OCI-LY1 (cell line): ENCODE results near the gene SRP14.

Experiments
- H2AFZ ChIP-seq: fragments of 200-600 bp; sonication (generic), shearing (Covaris generic); 2 replicates; pipeline ENCODE4 v1.6.0; 2014; ENCODE audit warnings: antibody characterized with exemption, mild to moderate bottlenecking, low read length
- H3F3A ChIP-seq: fragments of 200-600 bp; sonication (generic), shearing (Covaris generic); 2 replicates; pipeline ENCODE4 v1.6.0; 2014; ENCODE audit warnings: mild to moderate bottlenecking, antibody characterized with exemption, low read length, moderate library complexity; ENCODE audit not compliant: insufficient read depth
- H3K27ac ChIP-seq: fragments of 200-600 bp; sonication (generic); 2 replicates; pipeline ENCODE4 v1.5.1; 2014; ENCODE audit warnings: low read length, mixed run types, mild to moderate bottlenecking, low read depth; ENCODE audit not compliant: poor library complexity, severe bottlenecking
- H3K27me3 ChIP-seq: fragments of 200-600 bp; sonication (generic); 2 replicates; pipeline ENCODE4 v1.6.0; 2014; ENCODE audit warnings: antibody characterized with exemption, mild to moderate bottlenecking, low read length, moderate library complexity; ENCODE audit not compliant: insufficient read depth
- H3K36me3 ChIP-seq: fragments of 200-600 bp; sonication (generic); 2 replicates; pipeline ENCODE4 v1.6.1; 2014; ENCODE audit warnings: mild to moderate bottlenecking, antibody characterized with exemption, low read length, moderate library complexity, mixed read lengths; ENCODE audit not compliant: insufficient read depth
- H3K4me1 ChIP-seq: fragments of 200-600 bp; sonication (generic); 2 replicates; pipeline ENCODE4 v1.5.1; 2014; ENCODE audit warnings: mild to moderate bottlenecking, low read length, moderate library complexity; ENCODE audit not compliant: insufficient read depth, severe bottlenecking
- H3K4me2 ChIP-seq: fragments of 200-600 bp; sonication (generic), shearing (Covaris generic); 2 replicates; pipeline ENCODE4 v1.6.1; 2014; ENCODE audit warnings: low read length
- H3K4me3 ChIP-seq: fragments of 200-600 bp; sonication (generic); 2 replicates; pipeline ENCODE4 v1.5.1; 2014; ENCODE audit warnings: low read length, low read depth, mild to moderate bottlenecking, mixed read lengths; ENCODE audit not compliant: poor library complexity, severe bottlenecking
- H3K79me2 ChIP-seq: fragments of 200-600 bp; shearing (Covaris generic); 2 replicates; pipeline ENCODE4 v1.6.1; 2016; ENCODE audit warnings: mixed run types, low read length, mixed read lengths; ENCODE audit not compliant: insufficient read depth
- H3K9ac ChIP-seq: fragments of 200-600 bp; sonication (generic), shearing (Covaris generic); 2 replicates; pipeline ENCODE4 v1.6.1; 2014; ENCODE audit warnings: mild to moderate bottlenecking, low read length, mixed read lengths
- H3K9me2 ChIP-seq: fragments of 200-600 bp; sonication (generic), shearing (Covaris generic); 2 replicates; pipeline ENCODE4 v1.6.1; 2014; ENCODE audit warnings: low read depth, mild to moderate bottlenecking, low read length, mixed read lengths
- H3K9me3 ChIP-seq: fragments of 200-600 bp; shearing (Covaris generic); 2 replicates; pipeline ENCODE4 v1.6.1; 2014; ENCODE audit warnings: low read length, mixed read lengths
- H4K20me1 ChIP-seq: fragments of 200-600 bp; sonication (generic), shearing (Covaris generic); 2 replicates; pipeline ENCODE4 v1.6.0; 2016; ENCODE audit warnings: mild to moderate bottlenecking, low read length; ENCODE audit not compliant: insufficient read depth
- EZH2 ChIP-seq: fragments of 200-600 bp; sonication (generic), shearing (Covaris generic); IDR thresholded peaks from 2 replicates; pipeline ENCODE4 v1.8.0; 2017; ENCODE audit warnings: borderline replicate concordance, mixed run types, mild to moderate bottlenecking, antibody characterized with exemption, low read length, moderate library complexity, mixed read lengths
- TF ChIP-seq, protein P1 (sequence below): fragments of 200-600 bp; sonication (generic), shearing (Covaris generic); IDR thresholded peaks from 2 replicates; pipeline ENCODE4 v1.5.1; 2017; ENCODE audit warnings: mild to moderate bottlenecking, antibody characterized with exemption, low read length, moderate library complexity, mixed read lengths

The SRP14 gene

DNA sequence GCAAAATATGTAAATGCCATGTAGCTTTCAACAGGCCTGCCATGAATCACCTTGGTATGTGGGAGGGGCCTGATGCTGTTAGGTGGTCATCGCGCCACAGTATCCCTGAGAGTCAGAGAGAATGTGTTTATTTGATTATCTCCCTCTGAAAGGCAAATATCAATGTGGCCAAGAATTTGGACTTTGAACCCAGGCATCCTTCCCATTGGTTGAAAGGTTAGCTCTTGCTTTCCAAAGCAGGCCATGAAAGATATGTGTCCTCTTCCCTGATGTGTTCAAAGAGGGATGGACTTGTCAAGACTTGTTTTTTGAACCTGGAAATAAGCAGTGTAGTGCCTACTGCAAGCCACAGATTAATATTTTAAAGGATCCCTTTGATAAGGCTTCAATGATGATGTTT is 36.7 kb downstream of the SRP14 start:
- peaks cover 73% of the 10 kb centered on the region for H3K36me3 ChIP-seq
- no peak overlapping the region for H2AFZ ChIP-seq
- no peak overlapping the region for H3K4me3 ChIP-seq
- H3K4me1 ChIP-seq: peaks cover 45% of the 10 kb centered on the region
- no peaks in the 10 kb centered on the region for H3K9me3 ChIP-seq
- no peak overlapping the region for H3K9ac ChIP-seq
- no peak overlapping the region for H3K4me2 ChIP-seq
- no peak overlapping the region for H3K27ac ChIP-seq
- no peaks in the 10 kb centered on the region for H3K9me2 ChIP-seq
- H3F3A ChIP-seq: 0 out of 2 replicates have a peak, but pooled peaks cover 10% of the 10 kb centered on the region
- no peaks in the 10 kb centered on the region for H4K20me1 ChIP-seq
- peaks cover 30% of the 10 kb centered on the region for H3K79me2 ChIP-seq
- TF ChIP-seq EZH2: no peak
- TF ChIP-seq, protein P1, sequence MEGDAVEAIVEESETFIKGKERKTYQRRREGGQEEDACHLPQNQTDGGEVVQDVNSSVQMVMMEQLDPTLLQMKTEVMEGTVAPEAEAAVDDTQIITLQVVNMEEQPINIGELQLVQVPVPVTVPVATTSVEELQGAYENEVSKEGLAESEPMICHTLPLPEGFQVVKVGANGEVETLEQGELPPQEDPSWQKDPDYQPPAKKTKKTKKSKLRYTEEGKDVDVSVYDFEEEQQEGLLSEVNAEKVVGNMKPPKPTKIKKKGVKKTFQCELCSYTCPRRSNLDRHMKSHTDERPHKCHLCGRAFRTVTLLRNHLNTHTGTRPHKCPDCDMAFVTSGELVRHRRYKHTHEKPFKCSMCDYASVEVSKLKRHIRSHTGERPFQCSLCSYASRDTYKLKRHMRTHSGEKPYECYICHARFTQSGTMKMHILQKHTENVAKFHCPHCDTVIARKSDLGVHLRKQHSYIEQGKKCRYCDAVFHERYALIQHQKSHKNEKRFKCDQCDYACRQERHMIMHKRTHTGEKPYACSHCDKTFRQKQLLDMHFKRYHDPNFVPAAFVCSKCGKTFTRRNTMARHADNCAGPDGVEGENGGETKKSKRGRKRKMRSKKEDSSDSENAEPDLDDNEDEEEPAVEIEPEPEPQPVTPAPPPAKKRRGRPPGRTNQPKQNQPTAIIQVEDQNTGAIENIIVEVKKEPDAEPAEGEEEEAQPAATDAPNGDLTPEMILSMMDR: no peak
- no peaks in the 10 kb centered on the region for H3K27me3 ChIP-seq

DNA sequence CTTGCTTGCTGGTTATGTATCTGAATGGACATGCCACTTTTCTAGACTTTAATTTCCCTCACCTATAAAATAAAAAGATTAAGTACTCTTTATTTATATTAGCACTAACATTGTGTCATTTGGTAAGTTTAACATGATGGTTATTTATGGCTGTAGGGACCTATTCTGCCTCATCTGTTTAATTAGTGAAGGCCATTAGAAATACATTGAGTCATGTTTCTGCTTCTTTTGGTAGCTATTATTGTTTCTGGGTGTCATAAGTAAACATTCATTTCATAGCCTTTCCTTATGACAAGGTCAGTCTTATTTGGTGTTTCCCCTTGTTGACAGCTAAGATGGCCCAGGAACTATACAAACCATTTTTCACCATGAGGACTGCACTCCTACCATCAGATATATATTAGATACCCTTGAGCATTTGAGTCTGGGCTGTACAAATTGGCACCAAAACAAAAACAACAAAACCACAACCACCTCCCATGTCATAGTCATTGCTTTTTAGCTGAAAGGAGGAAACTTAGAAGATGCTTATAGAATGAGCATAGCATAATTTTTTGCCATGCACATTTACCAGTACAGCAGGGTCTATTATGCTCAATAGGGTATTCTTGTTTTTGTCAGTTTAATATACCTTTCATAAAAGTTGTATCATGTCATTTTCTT is 39.3 kb downstream of the SRP14 start:
- Histone ChIP-seq H3K4me1 (peaks cover 57% of the 10 kb centered on the region), H3K27ac (peak overlapping the region; percentile 96), H2AFZ (no peak overlapping the region), H3K79me2 (peaks cover 30% of the 10 kb centered on the region), H3K4me3 (peak overlapping the region; percentile 63), H3K9me2 (no peaks in the 10 kb centered on the region), H3K36me3 (peaks cover 58% of the 10 kb centered on the region), H3K27me3 (no peaks in the 10 kb centered on the region), H3K9me3 (no peaks in the 10 kb centered on the region), H3K4me2 (peak overlapping the region; percentile 94), H3F3A (0 out of 2 replicates have a peak, but pooled peaks cover 10% of the 10 kb centered on the region), H3K9ac (peak overlapping the region; percentile 73), H4K20me1 (no peaks in the 10 kb centered on the region)
- TF ChIP-seq, protein P1: no peak
- TF ChIP-seq EZH2: no peak

DNA sequence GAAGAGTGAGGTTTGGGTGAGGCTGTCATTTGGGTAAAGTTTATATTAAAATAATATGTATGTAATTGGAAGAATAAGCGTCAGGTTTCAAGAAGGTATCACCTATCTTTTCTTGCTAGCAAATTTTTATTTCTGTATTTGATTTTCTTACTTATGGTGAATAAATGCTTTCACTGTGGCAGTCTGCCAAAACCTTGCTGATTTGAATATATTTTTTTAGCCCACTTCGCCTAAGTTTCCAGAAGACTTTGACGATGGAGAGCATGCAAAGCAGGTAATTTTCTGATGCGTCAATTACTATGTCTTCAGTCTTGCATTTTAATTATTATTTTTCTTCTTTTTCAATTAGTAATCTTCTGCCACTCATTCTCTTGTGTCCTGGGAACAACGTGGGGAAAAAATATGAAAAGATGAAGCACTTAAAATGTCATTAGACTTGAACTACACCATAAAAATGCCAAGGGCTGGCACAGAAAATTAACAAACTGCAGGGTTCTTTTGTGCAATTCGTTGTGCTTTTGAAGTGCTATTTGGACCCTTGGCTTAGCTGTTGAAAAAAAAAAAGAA is 40.4 kb downstream of the SRP14 start:
- H3K4me2 ChIP-seq: peak overlapping the region; percentile 94
- peak overlapping the region; percentile 96 for H3K27ac ChIP-seq
- H3K9ac ChIP-seq: peak overlapping the region; percentile 73
- TF ChIP-seq, protein P1: no peak
- H3K9me3 ChIP-seq: no peaks in the 10 kb centered on the region
- peaks cover 51% of the 10 kb centered on the region for H3K36me3 ChIP-seq
- H3K4me1 ChIP-seq: peaks cover 57% of the 10 kb centered on the region
- peaks cover 30% of the 10 kb centered on the region for H3K79me2 ChIP-seq
- no peaks in the 10 kb centered on the region for H4K20me1 ChIP-seq
- H3K4me3 ChIP-seq: peak overlapping the region; percentile 63
- H3K27me3 ChIP-seq: no peaks in the 10 kb centered on the region
- no peak overlapping the region for H2AFZ ChIP-seq
- H3F3A ChIP-seq: 0 out of 2 replicates have a peak, but pooled peaks cover 10% of the 10 kb centered on the region
- H3K9me2 ChIP-seq: no peaks in the 10 kb centered on the region
